Activated CD8-positive, alpha-beta memory T cell treated with anti-CD3 and anti-CD28 coated beads, Interleukin-2, amount 50 U/mL, for 1 hour (primary cell): ENCODE results near the gene ZNF701.
"Not testable (repeated sequence)": the region's sequence is repeated elsewhere in the genome, so short reads cannot be mapped to it uniquely, and the experiment has no call there.

Experiments
- DNase-seq: peaks from one replicate; pipeline ENCODE4 v3.0.0-alpha.2; 2020; ENCODE audit errors: extremely low read depth

The ZNF701 gene

GRCh38 chr19:52566121-52566520 lies 4.0 kb upstream of the ZNF701 start:
- no peak for DNase-seq

GRCh38 chr19:52566588-52566987 lies 3.5 kb upstream of the ZNF701 start:
- DNase-seq, result no peak

GRCh38 chr19:52567921-52568320 lies 2.2 kb upstream of the ZNF701 start:
- DNase-seq, result no peak

GRCh38 chr19:52569638-52569999 lies 468 bp upstream of the ZNF701 start:
- DNase-seq, result not testable (repeated sequence)

- DNase-seq, result no peak
Measured at GRCh38 chr19:52584736-52585440, 14.8 kb downstream of the ZNF701 start.

GRCh38 chr19:52585604-52586003 lies 15.5 kb downstream of the ZNF701 start:
- DNase-seq, result no peak

- DNase-seq, result no peak
Measured at GRCh38 chr19:52590728-52591127, 20.6 kb downstream of the ZNF701 start.

- no peak for DNase-seq
Measured at GRCh38 chr19:52592301-52592700, 22.2 kb downstream of the ZNF701 start.

GRCh38 chr19:52593441-52593840 lies 23.4 kb downstream of the ZNF701 start:
- DNase-seq, result not testable (repeated sequence)

GRCh38 chr19:52599241-52599640 lies 29.2 kb downstream of the ZNF701 start:
- no peak for DNase-seq

- DNase-seq, result no peak
Measured at GRCh38 chr19:52600639-52601024, 30.5 kb downstream of the ZNF701 start.

GRCh38 chr19:52601025-52601973 lies 31.2 kb downstream of the ZNF701 start:
- DNase-seq, result peak; percentile 71

GRCh38 chr19:52601974-52602366 lies 31.9 kb downstream of the ZNF701 start:
- not testable (repeated sequence) for DNase-seq

- DNase-seq, result no peak
Measured at GRCh38 chr19:52602941-52603340, 32.9 kb downstream of the ZNF701 start.

- no peak for DNase-seq
Measured at GRCh38 chr19:52603558-52604207, 33.6 kb downstream of the ZNF701 start.

GRCh38 chr19:52613299-52613906 lies 43.3 kb downstream of the ZNF701 start:
- no peak for DNase-seq

GRCh38 chr19:52621376-52621775 lies 51.3 kb downstream of the ZNF701 start:
- DNase-seq, result no peak

GRCh38 chr19:52622261-52622660 lies 52.2 kb downstream of the ZNF701 start:
- no peak for DNase-seq

- no peak for DNase-seq
Measured at GRCh38 chr19:52626915-52627314, 56.8 kb downstream of the ZNF701 start.

GRCh38 chr19:52627441-52627840 lies 57.4 kb downstream of the ZNF701 start:
- DNase-seq, result not testable (repeated sequence)

GRCh38 chr19:52635786-52636570 lies 65.9 kb downstream of the ZNF701 start:
- DNase-seq, result no peak
